PC-9 (cell line): ENCODE data around the gene MYLK3. TPM values are rescaled to one million over a fixed set of nuclear protein-coding genes. Genes with fewer than 3 reads are reported as not detected.

Experiments
- BruUV-seq: library from RNA; stranded (reverse); fragments of 400-500 nt; replicated peaks from 2 replicates; lab custom pipeline; 2021; lab: Mats Ljungman, UMichigan
- CTCF ChIA-PET: fragments of 300-600 bp; sonication (Branson Sonifier 250); formaldehyde crosslinking; loops from one replicate; lab custom pipeline; 2022; ENCODE audit warnings: antibody characterized with exemption; lab: Charles Lee
- POLR2A ChIA-PET: fragments of 300-600 bp; sonication (Branson Sonifier 250); formaldehyde crosslinking; loops from one replicate; lab custom pipeline; 2022; ENCODE audit warnings: antibody characterized with exemption; ENCODE audit not compliant: unreplicated experiment; lab: Charles Lee
- DNase-seq, 2 experiments: peaks; one replicate each; pipeline versions ENCODE4 v3.0.0 to v3.0.0-alpha.2; 2015 to 2022; ENCODE audit warnings: mixed read lengths in 1 of 2
- H2AFZ ChIP-seq: fragments of 200-600 bp; sonication (generic); 2 replicates; pipeline ENCODE4 v1.8.1; 2017; ENCODE audit warnings: antibody characterized with exemption
- H3F3A ChIP-seq: fragments of 200-600 bp; sonication (generic); 2 replicates; pipeline ENCODE4 v1.8.1; 2017; ENCODE audit warnings: antibody characterized with exemption, mild to moderate bottlenecking, low read depth; ENCODE audit not compliant: insufficient read depth
- H3K27ac ChIP-seq: fragments of 200-600 bp; sonication (generic); 2 replicates; pipeline ENCODE4 v1.6.1; 2016; ENCODE audit warnings: mixed run types
- H3K27me3 ChIP-seq: fragments of 200-600 bp; sonication (generic); 2 replicates; pipeline ENCODE4 v1.6.1; 2016; ENCODE audit warnings: low read depth, mixed run types; ENCODE audit not compliant: insufficient read depth
- H3K36me3 ChIP-seq: fragments of 200-600 bp; sonication (generic); 2 replicates; pipeline ENCODE4 v1.6.1; 2016; ENCODE audit warnings: low read depth, mixed run types
- H3K4me1 ChIP-seq: fragments of 200-600 bp; sonication (generic); replicated peaks from 2 replicates; pipeline ENCODE4 v1.6.1; 2016; ENCODE audit warnings: mixed run types; ENCODE audit not compliant: insufficient read depth
- H3K4me2 ChIP-seq: fragments of 200-600 bp; sonication (generic); 2 replicates; pipeline ENCODE4 v1.6.1; 2017; ENCODE audit warnings: mixed run types
- H3K4me3 ChIP-seq: fragments of 200-600 bp; sonication (generic); 2 replicates; pipeline ENCODE4 v1.6.1; 2016; ENCODE audit warnings: mixed run types
- H3K79me2 ChIP-seq: fragments of 200-600 bp; sonication (generic); 2 replicates; pipeline ENCODE4 v1.6.1; 2017; ENCODE audit warnings: low read depth, mixed run types
- H3K9me2 ChIP-seq: fragments of 200-600 bp; sonication (generic); 2 replicates; pipeline ENCODE4 v1.8.1; 2017; ENCODE audit warnings: mild to moderate bottlenecking; ENCODE audit not compliant: insufficient read depth
- H3K9me3 ChIP-seq: fragments of 200-600 bp; sonication (generic); 2 replicates; pipeline ENCODE4 v1.8.1; 2016; ENCODE audit warnings: low read depth; ENCODE audit not compliant: insufficient read depth
- H4K20me1 ChIP-seq: fragments of 200-600 bp; sonication (generic); 2 replicates; pipeline ENCODE4 v1.8.1; 2017; ENCODE audit not compliant: insufficient read depth
- EZH2 ChIP-seq: fragments of 200-600 bp; sonication (generic); IDR thresholded peaks from 2 replicates; pipeline ENCODE4 v1.8.0; 2017; ENCODE audit warnings: antibody characterized with exemption, low read depth
- intact Hi-C: fragments of 100-400 bp; cut with micrococcal nuclease; formaldehyde crosslinking; loops from one replicate; pipeline ENCODE4 v1.10.0; 2022; ENCODE audit not compliant: unreplicated experiment
- total RNA-seq: library from RNA; stranded (reverse); gene quantifications from 2 replicates; pipeline ENCODE4 v1.2.3, GENCODE V29; 2021
- TF ChIP-seq, protein P1 (sequence below): fragments of 200-600 bp; sonication (generic); conservative IDR thresholded peaks from 2 replicates; pipeline ENCODE4 v1.6.1; 2017; ENCODE audit warnings: mixed run types, antibody characterized with exemption, mild to moderate bottlenecking, moderate library complexity

Gene MYLK3
- total RNA-seq, 1 experiment from 2014 or later: 0.68 TPM

DNA sequence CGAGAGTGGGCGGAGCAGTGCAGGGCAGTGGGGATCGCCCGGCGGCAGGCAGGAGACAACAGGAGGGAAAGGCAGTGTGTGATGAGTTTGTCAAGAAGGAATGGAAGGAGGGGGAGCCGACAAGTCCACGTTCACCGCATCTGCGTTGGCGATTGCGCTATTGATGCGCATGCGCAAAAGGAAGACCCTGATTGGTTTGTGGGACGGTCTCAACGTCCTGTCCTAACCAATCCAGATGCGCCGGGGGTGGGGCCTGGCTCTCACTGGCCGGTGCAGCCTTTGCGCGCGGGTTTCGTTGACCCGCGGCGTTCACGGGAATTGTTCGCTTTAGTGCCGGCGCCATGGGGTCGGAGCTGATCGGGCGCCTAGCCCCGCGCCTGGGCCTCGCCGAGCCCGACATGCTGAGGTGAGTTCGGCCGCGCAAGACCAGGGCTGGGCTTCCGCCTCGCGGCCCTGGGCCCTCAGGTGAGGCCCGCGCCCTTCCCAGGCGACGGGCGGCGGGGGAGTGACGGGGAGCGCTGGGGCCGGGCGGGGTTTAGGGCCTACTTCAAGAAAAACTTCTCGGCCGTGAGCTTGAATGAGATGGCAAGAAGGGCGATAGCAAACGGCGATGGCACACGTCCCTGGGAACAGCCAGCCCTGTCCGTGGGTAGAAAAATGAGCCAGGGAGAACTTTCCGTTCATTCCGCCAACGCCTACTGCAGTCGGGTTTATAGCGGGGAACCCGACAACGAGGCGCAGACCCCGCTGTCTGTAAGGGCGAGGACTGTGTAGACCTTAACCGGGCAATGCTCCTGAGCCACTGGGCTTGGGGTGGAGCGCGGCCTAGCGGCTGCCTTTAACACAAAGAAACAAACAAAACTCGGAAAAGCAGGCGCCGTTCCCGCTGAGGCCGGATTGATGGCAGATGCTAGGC is 58.5 kb downstream of the MYLK3 start, which contains the start of gene ORC6:
Gene ORC6, plus strand, starts transcription at position 295 of the 916 bp plus-strand sequence. Its CDS starts 47 bp downstream, at position 342.
- H3K4me2 ChIP-seq: peak within 1 kb of the TSS; percentile 95
- ChIA-PET CTCF (interaction anchor here (0.6 kb wide), 3 partner anchors 12 to 113 kb away, joined by 3 to 8 read pairs (median 6); no protein-coding TSS in a partner anchor), POLR2A (interaction anchor here (0.6 to 0.9 kb wide), 2 partner anchors 140 to 452 kb away, joined by 5 to 23 read pairs; no protein-coding TSS in a partner anchor)
- H3K79me2 ChIP-seq: peaks cover 73% of the 10 kb centered on the region
- DNase-seq: peak; percentile 90 to 95
- 0 out of 2 replicates have a peak, but pooled peaks cover 3% of the 10 kb centered on the region for H3K9me2 ChIP-seq
- no peaks in the 10 kb centered on the region for H3K9me3 ChIP-seq
- H3F3A ChIP-seq: peaks cover 18% of the 10 kb centered on the region; the same call in 1 of the 2 replicates
- intact Hi-C loops: loop anchor here (1.0 to 5.0 kb wide), 4 partner anchors 68 to 195 kb away; partner anchors contain the start of genes C16orf87 and GPT2
- H3K4me1 ChIP-seq: peaks cover 34% of the 10 kb centered on the region
- TSS peak; percentile 53 for BruUV-seq
- H4K20me1 ChIP-seq: peaks cover 39% of the 10 kb centered on the region
- peaks cover 7% of the 10 kb centered on the region; the same call in 1 of the 2 replicates for H3K36me3 ChIP-seq
- H2AFZ ChIP-seq: peak within 1 kb of the TSS; percentile 95
- H3K4me3 ChIP-seq: peak within 1 kb of the TSS; percentile 73
- no peaks in the 10 kb centered on the region for H3K27me3 ChIP-seq
- TF ChIP-seq, protein P1, sequence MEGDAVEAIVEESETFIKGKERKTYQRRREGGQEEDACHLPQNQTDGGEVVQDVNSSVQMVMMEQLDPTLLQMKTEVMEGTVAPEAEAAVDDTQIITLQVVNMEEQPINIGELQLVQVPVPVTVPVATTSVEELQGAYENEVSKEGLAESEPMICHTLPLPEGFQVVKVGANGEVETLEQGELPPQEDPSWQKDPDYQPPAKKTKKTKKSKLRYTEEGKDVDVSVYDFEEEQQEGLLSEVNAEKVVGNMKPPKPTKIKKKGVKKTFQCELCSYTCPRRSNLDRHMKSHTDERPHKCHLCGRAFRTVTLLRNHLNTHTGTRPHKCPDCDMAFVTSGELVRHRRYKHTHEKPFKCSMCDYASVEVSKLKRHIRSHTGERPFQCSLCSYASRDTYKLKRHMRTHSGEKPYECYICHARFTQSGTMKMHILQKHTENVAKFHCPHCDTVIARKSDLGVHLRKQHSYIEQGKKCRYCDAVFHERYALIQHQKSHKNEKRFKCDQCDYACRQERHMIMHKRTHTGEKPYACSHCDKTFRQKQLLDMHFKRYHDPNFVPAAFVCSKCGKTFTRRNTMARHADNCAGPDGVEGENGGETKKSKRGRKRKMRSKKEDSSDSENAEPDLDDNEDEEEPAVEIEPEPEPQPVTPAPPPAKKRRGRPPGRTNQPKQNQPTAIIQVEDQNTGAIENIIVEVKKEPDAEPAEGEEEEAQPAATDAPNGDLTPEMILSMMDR: peak; percentile 61; the same call in 1 of the 2 replicates
- TF ChIP-seq EZH2: no peak
- H3K27ac ChIP-seq: peak within 1 kb of the TSS; percentile 74

DNA sequence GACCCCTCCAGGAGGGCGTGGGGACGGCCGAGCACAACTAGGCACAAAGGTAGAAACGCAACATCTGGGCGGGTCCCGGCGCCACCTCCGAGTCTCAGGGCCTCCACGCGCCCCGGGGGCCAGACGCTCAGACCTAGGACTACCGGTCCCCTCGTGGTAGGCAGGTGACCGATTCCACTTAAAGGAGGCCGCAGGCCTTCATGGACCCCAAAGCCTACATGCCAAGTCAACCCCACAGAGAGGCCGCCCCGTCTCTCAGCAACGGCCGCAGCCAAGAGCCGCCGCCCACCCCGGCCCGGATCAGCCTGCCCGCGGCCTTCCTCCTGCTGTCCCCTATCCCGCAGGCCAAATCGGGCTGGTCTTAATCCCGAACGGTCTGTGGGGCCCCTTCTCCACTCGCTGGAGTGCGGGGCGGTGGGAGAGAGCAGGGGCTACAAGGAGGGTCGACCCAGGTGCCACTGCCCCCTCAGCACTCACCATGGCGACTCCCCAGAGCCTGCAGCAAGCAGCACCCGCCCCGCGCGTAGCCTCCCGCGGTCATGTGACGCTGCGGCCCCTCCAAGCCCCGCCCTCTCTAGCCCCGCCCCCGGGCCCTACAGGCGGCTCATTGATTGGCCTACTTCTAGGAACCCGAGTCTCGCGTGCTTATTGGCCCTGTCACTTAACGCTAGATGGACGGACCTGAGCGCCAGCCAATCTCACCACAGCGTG is 59.3 kb downstream of the MYLK3 start, which contains the start of gene VPS35:
Gene VPS35, minus strand, starts transcription at position 525 of the 711 bp plus-strand sequence. Its CDS starts 45 bp downstream, at position 480.
- Histone ChIP-seq H3K4me2 (peak within 1 kb of the TSS; percentile 95), H3K36me3 (peaks cover 6% of the 10 kb centered on the region; the same call in 1 of the 2 replicates), H3K27me3 (no peaks in the 10 kb centered on the region), H3F3A (peaks cover 18% of the 10 kb centered on the region; the same call in 1 of the 2 replicates), H3K79me2 (peaks cover 81% of the 10 kb centered on the region), H4K20me1 (peaks cover 47% of the 10 kb centered on the region), H3K4me3 (peak within 1 kb of the TSS; percentile 73), H2AFZ (peak within 1 kb of the TSS; percentile 95), H3K9me3 (no peaks in the 10 kb centered on the region), H3K9me2 (0 out of 2 replicates have a peak, but pooled peaks cover 3% of the 10 kb centered on the region), H3K27ac (peak within 1 kb of the TSS; percentile 74), H3K4me1 (peaks cover 34% of the 10 kb centered on the region)
- intact Hi-C loops: loop anchor here (1.0 to 5.0 kb wide), 4 partner anchors 68 to 196 kb away; partner anchors contain the start of genes C16orf87 and GPT2
- TF ChIP-seq, protein P1: peak; percentile 28
- TF ChIP-seq EZH2: no peak
- CTCF ChIA-PET: interaction anchor here (0.6 kb wide), 1 partner anchor 11 kb away, joined by 8 read pairs; no protein-coding TSS in a partner anchor
- BruUV-seq: no TSS peak
- POLR2A ChIA-PET: no interaction called here
- DNase-seq: peak; percentile 96 to 98
